Thoracic aorta (tissue), 2 donors: ENCODE measurements around the gene IMPG1. TPM values are rescaled to one million over a fixed set of nuclear protein-coding genes. Genes with fewer than 3 reads are reported as not detected.

Experiments used
- ATAC-seq: fragments of 150-250 bp; one replicate; pipeline ENCODE4 v1.8.0; 2017; ENCODE audit warnings: low read depth; ENCODE audit not compliant: insufficient number of reproducible peaks, low FRiP score
- DNase-seq: peaks from one replicate; pipeline ENCODE4 v3.0.0-alpha.2; 2020; ENCODE audit warnings: low spot score
- H3K27ac ChIP-seq, 2 donors: fragments of 200-600 bp; sonication (generic); 1 replicate in 1 of 2; 2 replicates in 1 of 2; pipeline ENCODE4 v1.5.1; 2016; ENCODE audit warnings: mild to moderate bottlenecking in 2 of 2, moderate library complexity in 2 of 2
- H3K27me3 ChIP-seq: fragments of 200-600 bp; sonication (generic); replicated peaks from 2 replicates; pipeline ENCODE4 v1.6.0; 2016; ENCODE audit warnings: mild to moderate bottlenecking; ENCODE audit not compliant: insufficient read depth
- H3K36me3 ChIP-seq: fragments of 200-600 bp; sonication (generic); one replicate; pipeline ENCODE4 v1.5.1; 2016
- H3K4me1 ChIP-seq, 2 donors: fragments of 200-600 bp; sonication (generic); 1 replicate in 1 of 2; 2 replicates in 1 of 2; pipeline versions ENCODE4 v1.5.1 to v1.6.0; 2016; ENCODE audit warnings: low read depth in 2 of 2, mild to moderate bottlenecking in 1 of 2; ENCODE audit not compliant: control insufficient read depth in 1 of 2
- H3K4me3 ChIP-seq: fragments of 200-600 bp; sonication (generic); 2 replicates; pipeline ENCODE4 v1.5.1; 2016; ENCODE audit warnings: mild to moderate bottlenecking
- H3K9me3 ChIP-seq: fragments of 200-600 bp; sonication (generic); 2 replicates; pipeline ENCODE4 v1.5.1; 2016
- CTCF ChIP-seq: fragments of 200-600 bp; sonication (generic); IDR thresholded peaks from one replicate; pipeline ENCODE4 v1.5.1; 2019; ENCODE audit warnings: antibody characterized with exemption
- total RNA-seq, 2 donors: library from RNA; depleted of rRNA; stranded (reverse); fragments of >200 nt; gene quantifications; one replicate each; pipeline versions ENCODE4 v1.1.0 to v1.2.3, GENCODE V29; 2016

IMPG1 gene
- total RNA-seq, 2 donors from 2014 or later = not detected

- H3K27ac ChIP-seq = no peak overlapping the region
- no peaks in the 10 kb centered on the region for H3K27me3 ChIP-seq
- no peak for TF ChIP-seq CTCF
- H3K36me3 ChIP-seq = no peaks in the 10 kb centered on the region
- no peak for DNase-seq
- no peak overlapping the region for H3K4me3 ChIP-seq
- ATAC-seq = no peak
- no peaks in the 10 kb centered on the region for H3K9me3 ChIP-seq
- H3K4me1 ChIP-seq = no peaks in the 10 kb centered on the region
These were observed 68.8 kb downstream of the IMPG1 start for GRCh38 chr6:76003686-76004085.

- ATAC-seq (no peak), DNase-seq (no peak)
- no peak overlapping the region for H3K27ac ChIP-seq
- H3K4me3 ChIP-seq = no peak overlapping the region
- H3K36me3 ChIP-seq = no peaks in the 10 kb centered on the region
- no peak for TF ChIP-seq CTCF
- H3K27me3 ChIP-seq = no peaks in the 10 kb centered on the region
- no peaks in the 10 kb centered on the region for H3K4me1 ChIP-seq
- H3K9me3 ChIP-seq = no peaks in the 10 kb centered on the region
These were observed 69.3 kb downstream of the IMPG1 start for GRCh38 chr6:76003113-76003512.

- DNase-seq (no peak), ATAC-seq (no peak)
- no peak for TF ChIP-seq CTCF
These were observed 71.8 kb downstream of the IMPG1 start for GRCh38 chr6:76000629-76001028.

GRCh38 chr6:75997696-75998095 lies 74.8 kb downstream of the IMPG1 start:
- no peaks in the 10 kb centered on the region for H3K9me3 ChIP-seq
- ATAC-seq (no peak), DNase-seq (no peak)
- no peak for TF ChIP-seq CTCF
- H3K27me3 ChIP-seq = no peaks in the 10 kb centered on the region
- H3K4me1 ChIP-seq = no peaks in the 10 kb centered on the region
- no peak overlapping the region for H3K27ac ChIP-seq
- H3K36me3 ChIP-seq = no peaks in the 10 kb centered on the region
- no peak overlapping the region for H3K4me3 ChIP-seq

More at GRCh38 chr6:76000629-76001028, 71.8 kb downstream of the IMPG1 start:
- no peak overlapping the region for H3K27ac ChIP-seq
- H3K4me1 ChIP-seq = no peaks in the 10 kb centered on the region
- H3K9me3 ChIP-seq = no peaks in the 10 kb centered on the region
- no peak overlapping the region for H3K4me3 ChIP-seq
- no peaks in the 10 kb centered on the region for H3K36me3 ChIP-seq
- H3K27me3 ChIP-seq = no peaks in the 10 kb centered on the region

- H3K4me3 ChIP-seq = no peak overlapping the region
- ATAC-seq = no peak
- H3K4me1 ChIP-seq = no peaks in the 10 kb centered on the region
- DNase-seq = no peak
- no peak overlapping the region for H3K27ac ChIP-seq
- H3K36me3 ChIP-seq = no peaks in the 10 kb centered on the region
- TF ChIP-seq CTCF = no peak
- H3K9me3 ChIP-seq = no peaks in the 10 kb centered on the region
- H3K27me3 ChIP-seq = no peaks in the 10 kb centered on the region
These were observed 79.0 kb downstream of the IMPG1 start for GRCh38 chr6:75993236-75994162.
